GM10266 (cell line): ENCODE data around the gene MTRFR.
"Not testable (repeated sequence)": the region's sequence is repeated elsewhere in the genome, so short reads cannot be mapped to it uniquely, and the experiment has no call there.

Experiments
- DNase-seq: peaks from one replicate; pipeline ENCODE4 v3.0.0; 2012; ENCODE audit errors: extremely low spot score
- TF ChIP-seq, protein P1 (sequence below): IDR thresholded peaks from 2 replicates; pipeline ENCODE4 v1.5.1; 2012; ENCODE audit warnings: mild to moderate bottlenecking, low read depth; ENCODE audit not compliant: control insufficient read depth, insufficient read depth; ENCODE audit errors: missing control alignments

MTRFR gene

DNA sequence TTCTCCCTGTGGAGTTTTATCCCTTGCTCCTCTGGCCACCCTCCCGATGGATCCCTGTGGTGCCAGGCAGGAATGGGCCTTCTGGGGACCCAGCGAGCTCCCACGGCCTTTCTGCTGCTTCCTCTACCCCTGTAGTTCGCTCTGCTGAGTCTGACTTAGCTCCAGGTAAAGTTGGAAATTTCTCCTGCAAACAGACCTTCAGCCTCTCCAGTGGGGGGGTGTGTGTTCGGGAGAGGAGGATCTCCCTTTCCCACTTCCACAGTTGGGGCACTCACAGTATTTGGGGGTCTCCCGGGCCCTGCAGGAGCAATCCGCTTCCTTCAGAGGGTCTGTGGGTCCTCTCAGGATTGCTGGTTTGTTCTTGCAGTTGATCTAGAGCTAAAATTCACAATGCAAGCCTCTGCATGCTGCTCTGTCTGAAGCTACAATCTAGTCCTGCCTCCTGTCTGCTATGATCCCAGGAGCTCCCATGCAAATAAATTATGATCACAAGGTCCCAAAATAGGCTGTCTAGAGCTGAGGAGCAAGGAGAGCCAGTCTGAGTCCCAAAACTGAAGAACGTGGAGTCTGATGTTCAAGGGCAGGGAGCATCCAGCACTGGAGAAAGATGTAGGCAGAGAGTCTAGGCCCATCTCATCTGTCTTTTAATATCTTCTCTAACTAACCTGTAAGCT, 18.3 kb downstream of the MTRFR start:
- no peak for DNase-seq
- TF ChIP-seq, protein P1, sequence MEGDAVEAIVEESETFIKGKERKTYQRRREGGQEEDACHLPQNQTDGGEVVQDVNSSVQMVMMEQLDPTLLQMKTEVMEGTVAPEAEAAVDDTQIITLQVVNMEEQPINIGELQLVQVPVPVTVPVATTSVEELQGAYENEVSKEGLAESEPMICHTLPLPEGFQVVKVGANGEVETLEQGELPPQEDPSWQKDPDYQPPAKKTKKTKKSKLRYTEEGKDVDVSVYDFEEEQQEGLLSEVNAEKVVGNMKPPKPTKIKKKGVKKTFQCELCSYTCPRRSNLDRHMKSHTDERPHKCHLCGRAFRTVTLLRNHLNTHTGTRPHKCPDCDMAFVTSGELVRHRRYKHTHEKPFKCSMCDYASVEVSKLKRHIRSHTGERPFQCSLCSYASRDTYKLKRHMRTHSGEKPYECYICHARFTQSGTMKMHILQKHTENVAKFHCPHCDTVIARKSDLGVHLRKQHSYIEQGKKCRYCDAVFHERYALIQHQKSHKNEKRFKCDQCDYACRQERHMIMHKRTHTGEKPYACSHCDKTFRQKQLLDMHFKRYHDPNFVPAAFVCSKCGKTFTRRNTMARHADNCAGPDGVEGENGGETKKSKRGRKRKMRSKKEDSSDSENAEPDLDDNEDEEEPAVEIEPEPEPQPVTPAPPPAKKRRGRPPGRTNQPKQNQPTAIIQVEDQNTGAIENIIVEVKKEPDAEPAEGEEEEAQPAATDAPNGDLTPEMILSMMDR, result no peak

DNA sequence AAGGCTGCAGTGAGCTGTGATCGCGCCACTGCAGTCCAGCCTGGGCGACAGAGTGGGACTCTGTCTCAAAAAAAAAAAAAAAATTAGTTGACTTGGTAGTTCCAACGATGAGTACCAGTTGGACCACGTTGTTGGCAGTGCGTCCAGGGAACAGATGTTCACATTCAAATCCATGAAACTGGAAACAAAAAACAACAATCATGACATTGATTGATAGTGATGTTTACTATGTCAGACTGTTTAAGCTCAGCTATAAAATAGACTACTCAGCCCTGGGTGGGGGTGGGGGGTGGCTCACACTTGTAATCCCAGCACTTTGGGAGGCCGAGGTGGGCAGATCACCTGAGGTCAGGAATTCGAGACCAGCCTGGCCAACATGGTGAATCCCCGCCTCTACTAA, 19.1 kb downstream of the MTRFR start:
- not testable (repeated sequence) for DNase-seq

GRCh38 chr12:123253641-123254459, 20.6 kb downstream of the MTRFR start:
- TF ChIP-seq, protein P1, result no peak

GRCh38 chr12:123254853-123255446, 21.7 kb downstream of the MTRFR start:
- TF ChIP-seq, protein P1, result no peak
- no peak for DNase-seq

More at GRCh38 chr12:123253641-123254459, 20.6 kb downstream of the MTRFR start:
- no peak for DNase-seq

DNA sequence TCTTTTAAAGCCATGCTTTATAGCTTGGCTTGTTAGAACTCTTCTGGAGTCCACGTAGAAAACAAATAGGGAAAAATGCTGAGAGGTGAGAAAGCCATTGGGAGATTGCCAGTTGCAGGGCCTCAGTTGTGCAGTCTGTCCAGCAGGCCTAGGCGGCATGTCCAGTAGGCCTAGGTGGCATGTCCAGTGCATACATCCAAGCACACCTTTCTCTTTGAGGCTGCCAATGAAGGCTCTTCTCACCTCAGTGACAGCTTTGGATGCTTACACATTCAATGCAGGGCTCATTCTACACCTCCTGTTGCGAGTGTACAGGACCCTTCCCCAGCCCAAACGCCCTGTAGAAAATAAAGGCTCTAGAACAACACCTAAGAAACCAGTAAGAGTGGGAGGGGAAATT, 25.4 kb downstream of the MTRFR start:
- TF ChIP-seq, protein P1, result no peak
- DNase-seq, result no peak

- no peak for DNase-seq
- TF ChIP-seq, protein P1, result no peak
These were observed 26.8 kb downstream of the MTRFR start for GRCh38 chr12:123260081-123260480.

GRCh38 chr12:123261196-123261595, 28.0 kb downstream of the MTRFR start:
- no peak for DNase-seq
- TF ChIP-seq, protein P1, result no peak
